ENCODE measurements around the gene TTC3.

Gene TTC3

DNA sequence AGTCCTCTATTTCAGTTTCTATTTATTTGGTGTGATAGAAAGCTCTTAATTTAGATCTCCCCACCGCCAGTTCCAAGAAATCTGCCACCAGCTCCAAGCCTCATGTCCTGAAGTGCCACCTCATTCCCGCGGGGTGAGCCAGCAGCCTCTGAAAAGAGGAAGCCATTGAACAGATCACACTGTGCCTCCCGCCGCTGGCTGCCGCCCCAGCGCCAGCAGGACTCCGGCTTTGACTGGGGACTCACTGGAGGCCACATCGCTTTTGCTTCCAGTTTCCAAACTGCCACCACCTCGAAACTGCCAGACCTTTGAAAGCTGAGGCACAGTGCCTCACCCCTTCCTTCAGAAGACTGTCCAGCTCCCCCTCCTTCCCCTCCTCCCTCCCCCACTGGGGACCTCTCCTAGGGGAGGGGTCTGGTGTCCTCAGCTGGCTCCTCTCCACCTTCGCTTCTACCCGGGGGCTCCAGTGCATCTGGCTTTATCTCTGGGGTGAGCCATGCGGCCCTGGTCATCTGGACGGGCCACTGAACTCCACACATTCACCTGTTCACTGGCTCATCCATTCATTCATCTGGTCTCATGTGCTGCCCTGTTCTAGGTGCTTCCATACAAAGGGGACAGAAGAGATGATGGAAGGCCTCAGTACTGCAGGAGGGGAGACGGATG lies 135.1 kb downstream of the TTC3 start:
- DNase-seq, result peak; percentile 44

DNA sequence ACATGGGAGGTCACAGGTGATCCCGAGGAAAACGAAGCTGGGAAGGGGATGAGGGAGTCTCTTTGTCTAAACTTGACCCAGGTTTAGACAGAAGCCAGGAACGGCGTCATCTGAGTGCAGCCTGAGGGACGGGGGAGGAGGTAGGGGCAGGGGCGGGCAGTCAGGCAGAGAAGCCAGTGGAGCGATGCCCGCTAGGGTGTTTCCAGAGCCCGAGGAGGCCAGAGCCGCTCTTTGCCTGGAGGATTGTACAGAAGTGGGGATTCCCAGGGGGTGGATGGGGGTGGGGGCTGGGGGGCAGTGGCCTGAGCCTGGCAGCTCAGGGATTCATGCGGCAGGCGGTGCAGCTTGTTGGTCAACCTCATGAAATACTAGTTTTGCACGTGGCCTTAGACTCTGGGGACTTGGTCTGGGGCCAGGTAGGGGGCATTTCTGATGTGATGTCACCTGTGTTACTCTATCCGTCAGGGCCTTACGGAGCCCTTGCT lies 135.7 kb downstream of the TTC3 start:
- TF ChIP-seq, protein P1, sequence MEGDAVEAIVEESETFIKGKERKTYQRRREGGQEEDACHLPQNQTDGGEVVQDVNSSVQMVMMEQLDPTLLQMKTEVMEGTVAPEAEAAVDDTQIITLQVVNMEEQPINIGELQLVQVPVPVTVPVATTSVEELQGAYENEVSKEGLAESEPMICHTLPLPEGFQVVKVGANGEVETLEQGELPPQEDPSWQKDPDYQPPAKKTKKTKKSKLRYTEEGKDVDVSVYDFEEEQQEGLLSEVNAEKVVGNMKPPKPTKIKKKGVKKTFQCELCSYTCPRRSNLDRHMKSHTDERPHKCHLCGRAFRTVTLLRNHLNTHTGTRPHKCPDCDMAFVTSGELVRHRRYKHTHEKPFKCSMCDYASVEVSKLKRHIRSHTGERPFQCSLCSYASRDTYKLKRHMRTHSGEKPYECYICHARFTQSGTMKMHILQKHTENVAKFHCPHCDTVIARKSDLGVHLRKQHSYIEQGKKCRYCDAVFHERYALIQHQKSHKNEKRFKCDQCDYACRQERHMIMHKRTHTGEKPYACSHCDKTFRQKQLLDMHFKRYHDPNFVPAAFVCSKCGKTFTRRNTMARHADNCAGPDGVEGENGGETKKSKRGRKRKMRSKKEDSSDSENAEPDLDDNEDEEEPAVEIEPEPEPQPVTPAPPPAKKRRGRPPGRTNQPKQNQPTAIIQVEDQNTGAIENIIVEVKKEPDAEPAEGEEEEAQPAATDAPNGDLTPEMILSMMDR (IDR thresholded peaks at IDR 0.05; ENCODE audit: low read depth, low read length), result no peak
- peak; percentile 33 for DNase-seq

More for the DNA sequence above, 135.1 kb downstream of the TTC3 start:
- Histone ChIP-seq H3K27me3 (no peaks in the 10 kb centered on the region), H3K36me3 (peaks cover under 1% of the 10 kb centered on the region; the same call in 1 of the 2 replicates), H3K4me3 (ENCODE audit: low read depth, low read length) (peak overlapping the region; percentile 44), H3K9me3 (no peaks in the 10 kb centered on the region), H3K4me1 (peaks cover 13% of the 10 kb centered on the region)
- TF ChIP-seq, protein P1 (IDR thresholded peaks at IDR 0.05; ENCODE audit: low read depth, low read length), result no peak

DNA sequence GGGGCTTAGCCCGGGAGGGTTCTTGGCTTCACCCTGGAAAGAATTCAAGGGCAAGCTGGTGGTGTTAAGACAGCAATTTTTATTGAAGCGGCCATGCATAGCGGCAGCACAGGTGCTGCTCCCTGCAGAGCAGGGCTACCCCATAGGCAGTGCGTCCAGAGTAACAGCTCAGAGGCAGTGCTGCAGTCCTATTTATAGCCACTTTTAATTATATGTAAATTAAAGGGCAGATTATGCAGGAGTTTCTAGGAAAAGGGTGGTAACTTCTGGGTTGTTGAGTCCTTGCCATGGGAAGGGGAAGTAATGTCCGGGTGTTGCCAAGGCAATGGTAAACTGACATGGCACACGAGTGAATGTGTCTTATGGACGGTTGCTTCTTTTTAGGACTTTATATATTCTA lies 137.1 kb downstream of the TTC3 start:
- no peaks in the 10 kb centered on the region for H3K27me3 ChIP-seq
- H3K4me1 ChIP-seq, result peaks cover 13% of the 10 kb centered on the region
- TF ChIP-seq, protein P1 (IDR thresholded peaks at IDR 0.05; ENCODE audit: low read depth, low read length), result no peak
- H3K4me3 ChIP-seq (ENCODE audit: low read depth, low read length), result no peak overlapping the region
- no peaks in the 10 kb centered on the region for H3K9me3 ChIP-seq
- DNase-seq, result no peak
- H3K36me3 ChIP-seq, result no peaks in the 10 kb centered on the region

More for the DNA sequence above, 135.7 kb downstream of the TTC3 start:
- H3K9me3 ChIP-seq, result no peaks in the 10 kb centered on the region
- H3K4me3 ChIP-seq (ENCODE audit: low read depth, low read length), result peak overlapping the region; percentile 44
- no peaks in the 10 kb centered on the region for H3K36me3 ChIP-seq
- no peaks in the 10 kb centered on the region for H3K27me3 ChIP-seq
- H3K4me1 ChIP-seq, result peaks cover 13% of the 10 kb centered on the region

DNA sequence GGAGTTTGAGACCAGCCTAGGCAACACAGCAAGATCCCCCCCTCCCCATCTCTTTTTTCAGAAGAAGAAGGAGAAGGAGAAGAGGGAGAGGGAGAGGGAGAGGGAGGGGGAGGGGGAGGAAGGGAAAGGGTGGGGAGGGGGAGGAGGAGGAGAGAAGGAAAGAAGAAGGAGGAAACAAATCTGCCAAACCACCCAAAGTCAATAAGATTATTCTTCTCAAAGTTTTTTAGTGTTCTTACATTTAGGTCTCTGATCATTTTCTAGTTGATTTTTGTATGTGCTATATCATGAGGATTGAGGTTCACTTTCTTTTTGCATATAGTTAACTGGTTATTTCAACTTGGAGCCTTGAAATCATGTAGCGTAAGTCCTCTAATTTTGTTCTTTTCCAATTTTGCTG lies 137.7 kb downstream of the TTC3 start:
- H3K4me3 ChIP-seq (ENCODE audit: low read depth, low read length), result no peak overlapping the region
- TF ChIP-seq, protein P1 (IDR thresholded peaks at IDR 0.05; ENCODE audit: low read depth, low read length), result no peak
- H3K36me3 ChIP-seq, result no peaks in the 10 kb centered on the region
- no peaks in the 10 kb centered on the region for H3K9me3 ChIP-seq
- peaks cover 13% of the 10 kb centered on the region for H3K4me1 ChIP-seq
- DNase-seq, result no peak
- H3K27me3 ChIP-seq, result no peaks in the 10 kb centered on the region

DNA sequence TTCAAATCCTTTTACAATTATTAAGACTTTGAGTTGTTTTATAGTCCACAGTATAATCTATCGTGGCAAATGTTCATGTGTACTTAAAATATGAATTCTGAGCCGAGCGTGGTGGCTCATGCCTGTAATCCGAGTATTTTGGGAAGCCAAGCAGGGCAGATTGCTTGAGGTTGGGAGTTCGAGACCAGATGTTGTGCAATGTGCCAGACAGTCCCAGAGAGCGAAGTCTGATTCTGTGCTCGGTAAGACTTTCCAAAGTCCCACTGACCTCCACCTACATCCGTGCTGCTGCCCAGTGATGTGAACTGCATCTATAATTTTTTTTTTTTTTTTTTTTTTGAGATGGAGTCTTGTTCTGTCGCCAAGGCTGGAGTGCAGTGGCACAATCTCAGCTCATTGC lies 141.9 kb downstream of the TTC3 start:
- no peak for DNase-seq
- H3K4me1 ChIP-seq, result no peaks in the 10 kb centered on the region
- TF ChIP-seq, protein P1 (IDR thresholded peaks at IDR 0.05; ENCODE audit: low read depth, low read length), result no peak
- H3K36me3 ChIP-seq, result no peaks in the 10 kb centered on the region
- no peaks in the 10 kb centered on the region; the same call in 1 of the 2 replicates for H3K9me3 ChIP-seq
- no peaks in the 10 kb centered on the region for H3K27me3 ChIP-seq
- H3K4me3 ChIP-seq (ENCODE audit: low read depth, low read length), result no peak overlapping the region

DNA sequence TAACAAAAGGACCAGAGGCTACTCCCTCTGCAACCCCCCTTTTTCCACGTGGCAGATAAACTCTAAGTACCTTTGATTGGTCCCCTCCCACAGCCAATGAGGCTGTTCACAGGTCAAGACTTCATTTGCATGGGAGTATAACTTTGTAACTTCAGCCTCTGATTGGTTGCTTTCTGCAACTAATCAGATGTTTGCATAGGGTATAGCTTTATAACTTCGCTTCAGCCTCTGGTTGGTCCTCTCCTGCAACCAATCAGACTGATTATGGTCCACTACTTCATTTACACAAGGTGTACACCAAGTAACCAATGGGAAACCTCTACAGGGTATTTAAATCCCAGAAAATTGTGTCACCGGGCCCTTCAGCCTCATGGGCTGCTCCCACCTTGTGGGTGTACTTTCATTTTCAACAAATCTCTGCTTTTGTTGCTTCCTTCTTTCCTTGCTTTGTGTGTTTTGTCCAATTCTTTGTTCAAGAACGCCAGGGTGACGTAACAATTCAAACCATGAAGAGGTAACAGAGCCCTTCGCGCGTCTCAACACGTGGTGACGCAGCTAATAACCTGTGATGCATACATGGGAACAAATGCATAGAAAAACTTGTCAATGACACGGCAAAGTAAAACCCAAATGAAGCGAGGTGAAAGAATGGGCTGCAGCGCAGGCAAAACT lies 146.8 kb downstream of the TTC3 start:
- Histone ChIP-seq H3K4me3 (ENCODE audit: low read depth, low read length) (peak overlapping the region; percentile 64), H3K27me3 (no peaks in the 10 kb centered on the region), H3K4me1 (no peaks in the 10 kb centered on the region), H3K9me3 (no peaks in the 10 kb centered on the region; the same call in 1 of the 2 replicates), H3K36me3 (peaks cover 15% of the 10 kb centered on the region)
- no peak for DNase-seq
- TF ChIP-seq, protein P1 (IDR thresholded peaks at IDR 0.05; ENCODE audit: low read depth, low read length), result no peak

All from BE2C (cell line).